ENCODE data around the gene CDH11.

CDH11 gene

DNA sequence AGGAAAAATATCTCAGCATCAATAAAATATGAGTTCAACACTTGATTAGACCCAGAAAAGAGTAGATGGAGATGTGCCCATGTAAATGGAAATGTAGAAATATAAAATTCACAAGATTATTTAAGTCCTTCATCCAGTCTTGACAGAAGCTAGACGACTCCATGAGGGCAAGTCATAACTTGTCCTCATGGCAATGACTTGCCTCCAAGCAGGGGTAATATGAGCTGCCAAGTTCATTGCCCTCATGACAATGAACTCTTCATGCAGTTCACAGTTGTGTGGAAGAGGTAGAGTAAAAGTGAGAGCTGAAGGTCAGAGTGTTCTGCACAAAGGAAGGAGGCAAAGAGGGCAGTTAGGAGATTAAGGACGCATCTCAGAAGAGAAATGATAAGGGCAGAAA, 22.3 kb downstream of the CDH11 start:
- in situ Hi-C loops (cut with MboI; ENCODE audit: low pct_unique_long_range_greater_than_20kb, low sequenced_read_pairs, unreplicated experiment), result loop anchor here (25.0 kb wide), 1 partner anchor 1737 kb away; no protein-coding TSS in a partner anchor
- TF ChIP-seq, protein P1, sequence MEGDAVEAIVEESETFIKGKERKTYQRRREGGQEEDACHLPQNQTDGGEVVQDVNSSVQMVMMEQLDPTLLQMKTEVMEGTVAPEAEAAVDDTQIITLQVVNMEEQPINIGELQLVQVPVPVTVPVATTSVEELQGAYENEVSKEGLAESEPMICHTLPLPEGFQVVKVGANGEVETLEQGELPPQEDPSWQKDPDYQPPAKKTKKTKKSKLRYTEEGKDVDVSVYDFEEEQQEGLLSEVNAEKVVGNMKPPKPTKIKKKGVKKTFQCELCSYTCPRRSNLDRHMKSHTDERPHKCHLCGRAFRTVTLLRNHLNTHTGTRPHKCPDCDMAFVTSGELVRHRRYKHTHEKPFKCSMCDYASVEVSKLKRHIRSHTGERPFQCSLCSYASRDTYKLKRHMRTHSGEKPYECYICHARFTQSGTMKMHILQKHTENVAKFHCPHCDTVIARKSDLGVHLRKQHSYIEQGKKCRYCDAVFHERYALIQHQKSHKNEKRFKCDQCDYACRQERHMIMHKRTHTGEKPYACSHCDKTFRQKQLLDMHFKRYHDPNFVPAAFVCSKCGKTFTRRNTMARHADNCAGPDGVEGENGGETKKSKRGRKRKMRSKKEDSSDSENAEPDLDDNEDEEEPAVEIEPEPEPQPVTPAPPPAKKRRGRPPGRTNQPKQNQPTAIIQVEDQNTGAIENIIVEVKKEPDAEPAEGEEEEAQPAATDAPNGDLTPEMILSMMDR (IDR thresholded peaks at IDR 0.05; ENCODE audit: extremely low read depth, insufficient read depth, missing control alignments), result no peak
- no peak for DNase-seq (ENCODE audit: low spot score)

DNA sequence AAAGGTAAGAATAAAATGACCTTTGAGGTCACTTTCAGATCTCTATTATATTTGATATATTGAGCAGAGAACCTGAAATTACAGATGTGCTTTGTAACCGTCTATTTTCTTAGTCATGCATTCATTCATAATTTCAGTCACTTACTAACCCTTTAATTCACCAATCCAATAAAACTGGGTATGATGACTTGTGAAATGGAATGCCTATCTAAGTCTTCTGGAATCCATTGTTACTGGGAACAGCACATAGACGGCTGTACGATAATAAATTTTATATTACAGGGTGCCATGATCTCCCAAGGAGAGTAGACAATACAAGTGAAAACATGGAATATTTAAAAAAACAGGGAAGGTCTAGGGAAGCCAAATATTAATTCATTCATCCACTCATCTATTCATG, 22.9 kb downstream of the CDH11 start:
- DNase-seq (ENCODE audit: low spot score), result no peak
- in situ Hi-C loops (cut with MboI; ENCODE audit: low pct_unique_long_range_greater_than_20kb, low sequenced_read_pairs, unreplicated experiment), result no loop called here
- TF ChIP-seq, protein P1 (IDR thresholded peaks at IDR 0.05; ENCODE audit: extremely low read depth, insufficient read depth, missing control alignments), result no peak

DNA sequence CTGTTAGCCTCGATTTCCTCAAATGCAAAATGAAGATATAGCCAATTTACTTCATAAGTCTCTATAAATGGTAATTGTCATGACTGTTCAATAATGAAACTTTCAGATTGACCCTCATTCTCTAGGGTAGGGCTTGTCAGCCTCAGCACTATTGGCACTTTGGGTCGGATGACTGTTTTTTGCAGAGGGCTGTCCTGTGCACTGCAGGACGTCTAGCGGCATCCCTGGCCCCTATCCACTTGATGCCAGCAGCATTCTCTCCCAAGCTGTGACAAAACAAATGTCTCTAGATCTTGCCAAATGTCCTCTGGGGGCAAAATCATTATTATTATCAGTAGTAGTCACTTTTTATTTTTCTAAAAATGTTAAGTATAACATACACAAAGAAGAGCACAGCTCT, 24.6 kb downstream of the CDH11 start:
- in situ Hi-C loops (cut with MboI; ENCODE audit: low pct_unique_long_range_greater_than_20kb, low sequenced_read_pairs, unreplicated experiment), result no loop called here
- DNase-seq (ENCODE audit: low spot score), result no peak
- TF ChIP-seq, protein P1 (IDR thresholded peaks at IDR 0.05; ENCODE audit: extremely low read depth, insufficient read depth, missing control alignments), result no peak

DNA sequence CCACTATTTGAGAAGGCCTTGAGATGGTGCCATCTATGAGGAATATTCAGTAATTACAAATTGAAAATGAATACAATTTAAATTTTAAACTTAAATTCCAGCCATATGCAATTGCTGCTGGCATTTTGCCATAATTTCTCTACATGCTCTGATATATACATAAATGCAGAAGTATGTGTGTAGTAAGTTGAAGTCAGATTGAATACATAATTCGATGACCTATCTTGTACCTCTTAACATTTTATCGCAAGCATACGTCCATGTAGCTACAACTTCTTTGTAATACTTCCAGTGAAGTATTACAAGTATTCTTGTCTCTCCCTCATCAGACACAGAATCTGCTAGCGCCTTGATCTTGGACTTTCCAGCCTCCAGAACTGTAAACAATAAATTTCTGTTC, 26.0 kb downstream of the CDH11 start:
- in situ Hi-C loops (cut with MboI; ENCODE audit: low pct_unique_long_range_greater_than_20kb, low sequenced_read_pairs, unreplicated experiment), result no loop called here

DNA sequence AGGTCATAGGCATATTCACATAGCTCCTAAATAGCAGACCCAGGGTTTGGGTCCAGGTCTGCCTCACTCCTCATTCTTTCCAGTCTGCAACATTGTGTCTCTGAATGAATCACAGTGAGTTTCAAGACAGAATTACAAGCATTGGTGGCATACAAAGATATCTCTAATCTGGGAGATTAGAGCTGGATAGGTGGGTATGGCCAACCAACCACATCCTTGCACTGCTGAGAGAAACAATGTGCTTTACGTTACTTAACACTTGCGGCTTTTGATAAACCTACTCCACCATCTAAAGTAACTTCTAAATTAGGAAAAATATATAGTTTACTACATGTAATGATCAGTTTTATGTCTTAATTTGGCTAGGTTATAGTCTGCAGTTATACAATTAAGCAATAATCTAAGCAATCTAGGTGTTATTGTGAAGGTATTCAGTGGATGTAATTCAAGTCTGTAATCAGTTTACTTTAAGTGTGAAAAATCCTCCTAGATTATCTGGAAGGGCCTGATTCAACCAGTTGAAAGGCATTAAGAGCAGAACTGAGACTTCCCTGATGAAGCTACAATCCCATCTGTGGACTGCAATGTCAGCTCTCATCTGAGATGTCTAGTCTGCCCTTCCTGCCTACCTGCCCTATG, 26.7 kb downstream of the CDH11 start:
- TF ChIP-seq, protein P1 (IDR thresholded peaks at IDR 0.05; ENCODE audit: extremely low read depth, insufficient read depth, missing control alignments), result no peak
- DNase-seq (ENCODE audit: low spot score), result no peak
- in situ Hi-C loops (cut with MboI; ENCODE audit: low pct_unique_long_range_greater_than_20kb, low sequenced_read_pairs, unreplicated experiment), result no loop called here

More for the DNA sequence above, 26.0 kb downstream of the CDH11 start:
- TF ChIP-seq, protein P1 (IDR thresholded peaks at IDR 0.05; ENCODE audit: extremely low read depth, insufficient read depth, missing control alignments), result no peak
- no peak for DNase-seq (ENCODE audit: low spot score)

DNA sequence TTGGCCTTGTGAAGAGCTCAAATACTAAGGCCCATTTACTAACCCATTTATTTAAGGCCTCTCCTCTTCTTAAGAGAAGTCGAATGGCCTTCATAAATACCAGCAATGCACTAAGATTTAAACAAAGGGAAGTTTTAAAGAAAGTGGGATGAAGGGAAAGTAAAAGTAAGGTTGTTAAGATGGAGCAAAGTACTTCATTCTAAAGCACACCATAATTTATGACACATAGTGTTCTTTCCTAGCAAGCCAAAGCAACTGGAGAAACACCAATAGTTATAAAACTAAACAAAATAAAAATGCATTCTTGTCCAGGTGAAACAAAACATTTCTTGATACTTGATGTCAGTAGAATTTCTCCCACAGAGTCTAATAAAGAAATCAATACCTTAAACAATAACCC, 27.9 kb downstream of the CDH11 start:
- in situ Hi-C loops (cut with MboI; ENCODE audit: low pct_unique_long_range_greater_than_20kb, low sequenced_read_pairs, unreplicated experiment), result no loop called here
- DNase-seq (ENCODE audit: low spot score), result no peak
- TF ChIP-seq, protein P1 (IDR thresholded peaks at IDR 0.05; ENCODE audit: extremely low read depth, insufficient read depth, missing control alignments), result no peak

All from GM13977 (cell line).